D341Med (cell line): ENCODE measurements around the gene NHLH1.
"Not testable (repeated sequence)": the region's sequence is repeated elsewhere in the genome, so short reads cannot be mapped to it uniquely, and the experiment has no call there.

Experiments used
- DNase-seq: peaks from one replicate; pipeline ENCODE4 v3.0.0; 2012; ENCODE audit warnings: low spot score

Gene NHLH1

GRCh38 chr1:160384812-160385211 lies 17.9 kb downstream of the NHLH1 start:
- DNase-seq = not testable (repeated sequence)

DNA sequence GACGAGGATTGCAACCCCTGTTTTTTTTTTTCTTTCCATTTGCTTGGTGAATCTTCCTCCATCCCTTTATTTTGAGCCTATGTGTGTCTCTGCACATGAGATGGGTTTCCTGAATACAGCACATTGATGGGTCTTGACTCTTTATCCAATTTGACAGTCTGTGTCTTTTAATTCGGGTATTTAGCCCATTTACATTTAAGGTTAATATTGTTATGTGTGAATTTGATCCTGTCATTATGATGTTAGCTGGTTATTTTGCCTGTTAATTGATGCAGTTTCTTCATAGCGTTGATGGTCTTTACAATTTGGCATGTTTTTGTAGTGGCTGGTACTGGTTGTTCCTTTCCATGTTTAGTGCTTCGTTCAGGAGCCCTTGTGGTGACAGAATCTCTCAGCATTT lies 21.5 kb downstream of the NHLH1 start:
- DNase-seq = not testable (repeated sequence)

DNA sequence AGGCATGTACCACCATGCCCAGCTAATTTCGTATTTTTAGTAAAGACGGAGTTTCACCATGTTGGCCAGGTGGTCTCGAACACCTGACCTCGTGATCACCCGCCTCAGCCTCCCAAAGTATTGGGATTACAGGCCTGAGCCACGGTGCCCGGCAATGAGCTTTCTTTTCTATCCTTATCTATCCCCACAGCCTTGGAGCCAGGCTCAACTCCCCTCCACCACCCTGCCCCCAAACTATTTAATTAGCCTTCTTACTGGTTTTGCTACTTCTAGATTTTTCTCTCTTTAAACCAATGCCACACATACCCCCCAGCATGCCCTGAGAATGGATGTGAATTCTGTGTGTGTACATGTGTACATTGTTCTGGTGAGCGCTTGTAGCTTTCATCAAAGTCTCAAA lies 27.8 kb downstream of the NHLH1 start:
- no peak for DNase-seq

GRCh38 chr1:160397651-160398050 lies 30.8 kb downstream of the NHLH1 start:
- no peak for DNase-seq

DNA sequence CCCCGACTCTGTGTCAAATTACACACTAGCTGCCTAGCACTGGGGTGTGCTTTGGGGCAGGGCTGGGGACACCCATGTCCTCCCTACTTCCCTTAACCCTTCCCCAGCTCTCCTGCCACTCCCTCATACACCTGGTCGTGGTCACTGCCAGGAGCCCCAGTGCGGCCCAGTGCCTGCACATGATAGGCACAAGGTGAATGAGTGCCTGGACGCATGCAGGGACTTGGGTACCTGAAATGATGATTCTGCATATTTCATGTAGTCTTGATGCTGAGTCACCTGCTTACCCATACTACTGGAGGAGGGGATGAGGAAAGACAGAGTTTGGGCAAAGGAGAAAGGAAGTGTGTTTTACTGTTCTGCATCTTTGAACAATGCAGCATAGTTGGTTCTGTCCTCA lies 32.0 kb downstream of the NHLH1 start:
- DNase-seq = no peak

- peak; percentile 73 for DNase-seq
These were observed 32.8 kb downstream of the NHLH1 start for GRCh38 chr1:160399544-160400222.

DNA sequence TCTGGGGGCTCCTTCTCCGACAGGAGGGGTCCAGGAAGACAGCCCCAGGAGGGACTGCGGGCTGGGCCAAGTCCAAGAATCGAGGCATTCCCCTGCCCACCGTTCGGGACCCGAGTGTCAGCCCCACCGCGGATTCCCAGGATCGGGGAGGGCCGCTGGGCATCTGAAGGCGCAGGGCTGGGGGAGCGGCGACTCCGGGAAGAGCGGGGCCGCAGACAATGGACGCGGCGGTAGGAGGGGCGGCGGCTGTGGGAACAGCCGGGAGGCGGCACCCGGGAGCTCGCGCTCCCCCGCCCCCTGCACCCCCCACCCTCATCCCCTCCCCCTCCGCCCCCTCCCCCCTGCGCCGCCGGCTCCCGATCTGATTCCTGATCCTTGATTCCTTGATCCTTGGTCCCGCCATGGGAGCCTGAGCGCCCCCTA lies 33.4 kb downstream of the NHLH1 start, which contains the start of gene VANGL2:
Gene VANGL2, plus strand, starts transcription at position 342 of the 423 bp plus-strand sequence. CDS start 15,274 bp downstream, outside the sequence.
- DNase-seq = peak; percentile 98

DNA sequence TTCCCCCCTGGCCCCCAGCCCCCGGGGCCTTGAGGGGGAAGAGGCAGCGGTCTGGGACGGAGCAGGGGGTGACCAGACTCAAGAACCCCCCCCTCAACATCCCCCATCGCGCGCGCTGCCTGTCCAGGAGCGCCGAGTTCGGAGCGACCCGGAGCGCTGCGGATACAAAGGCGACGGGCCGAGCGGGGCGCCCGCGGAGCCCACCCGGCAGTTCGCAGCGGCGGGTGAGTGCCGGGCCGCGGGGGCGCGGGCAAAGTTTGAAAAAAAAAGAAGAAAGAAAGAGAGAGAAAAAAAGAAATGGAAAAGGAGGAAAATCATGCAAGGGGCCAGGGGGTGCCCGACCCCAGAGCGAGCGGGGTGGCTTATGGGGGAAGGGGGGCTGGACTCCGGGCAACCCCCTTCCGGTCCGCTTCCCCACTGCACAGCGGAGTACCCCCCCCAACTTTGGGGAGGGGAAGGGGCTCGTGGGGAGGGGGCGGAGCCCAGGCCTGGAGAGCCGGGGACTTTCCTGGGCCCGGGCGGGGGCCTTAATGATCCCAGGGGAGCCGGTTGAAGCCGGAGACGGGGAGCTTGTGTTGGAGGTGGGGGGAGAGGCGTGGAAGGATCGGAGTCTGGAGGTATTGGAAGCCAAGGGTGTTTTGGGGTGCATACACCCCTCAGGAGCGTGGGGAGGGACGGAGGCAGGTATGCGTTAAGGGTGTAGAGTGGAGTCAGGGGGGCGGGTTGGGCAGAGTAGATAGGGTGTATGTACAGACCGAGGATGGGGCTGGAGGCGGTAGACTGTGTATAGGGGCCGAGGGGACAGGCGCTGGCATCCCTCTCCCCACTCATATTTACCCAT lies 34.0 kb downstream of the NHLH1 start:
- DNase-seq = peak; percentile 81

DNA sequence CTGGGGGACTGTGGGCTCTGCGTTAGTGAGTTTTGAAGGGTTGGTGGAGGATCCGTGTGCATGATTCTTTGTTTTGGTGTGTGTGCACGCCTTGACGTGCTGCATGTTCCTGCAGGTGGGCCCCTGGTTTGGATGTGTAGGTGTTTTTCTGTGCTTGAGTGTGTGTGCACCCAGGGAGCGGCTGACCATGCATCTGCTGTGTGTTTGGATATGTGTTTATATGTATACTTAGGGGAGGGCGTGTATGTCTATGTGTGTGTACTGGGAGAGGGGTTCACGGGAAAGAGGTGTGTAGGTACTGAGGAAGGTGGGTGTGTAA lies 34.6 kb downstream of the NHLH1 start:
- peak; percentile 55 for DNase-seq

GRCh38 chr1:160402001-160402795 lies 35.3 kb downstream of the NHLH1 start:
- DNase-seq = no peak

GRCh38 chr1:160403244-160403643 lies 36.4 kb downstream of the NHLH1 start:
- no peak for DNase-seq

DNA sequence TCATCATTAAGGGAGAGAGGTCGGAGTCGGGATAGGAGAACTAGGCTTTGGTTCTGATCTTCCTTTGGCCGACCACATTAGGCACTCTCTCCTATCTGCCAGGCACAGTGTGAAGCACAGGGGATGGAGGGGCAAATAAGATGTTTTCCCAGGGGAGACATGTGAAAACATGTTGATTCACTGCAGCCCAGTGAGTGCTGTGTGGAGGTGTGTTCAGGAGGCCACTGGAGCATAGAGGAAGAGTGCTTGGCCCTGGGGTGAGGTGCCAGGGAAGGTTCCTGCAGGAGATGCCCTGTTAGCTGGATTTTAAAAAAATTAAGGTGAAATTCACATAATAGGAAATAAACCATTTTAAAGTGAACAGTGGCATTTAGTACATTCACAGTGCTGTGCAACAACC lies 37.2 kb downstream of the NHLH1 start:
- DNase-seq = no peak

DNA sequence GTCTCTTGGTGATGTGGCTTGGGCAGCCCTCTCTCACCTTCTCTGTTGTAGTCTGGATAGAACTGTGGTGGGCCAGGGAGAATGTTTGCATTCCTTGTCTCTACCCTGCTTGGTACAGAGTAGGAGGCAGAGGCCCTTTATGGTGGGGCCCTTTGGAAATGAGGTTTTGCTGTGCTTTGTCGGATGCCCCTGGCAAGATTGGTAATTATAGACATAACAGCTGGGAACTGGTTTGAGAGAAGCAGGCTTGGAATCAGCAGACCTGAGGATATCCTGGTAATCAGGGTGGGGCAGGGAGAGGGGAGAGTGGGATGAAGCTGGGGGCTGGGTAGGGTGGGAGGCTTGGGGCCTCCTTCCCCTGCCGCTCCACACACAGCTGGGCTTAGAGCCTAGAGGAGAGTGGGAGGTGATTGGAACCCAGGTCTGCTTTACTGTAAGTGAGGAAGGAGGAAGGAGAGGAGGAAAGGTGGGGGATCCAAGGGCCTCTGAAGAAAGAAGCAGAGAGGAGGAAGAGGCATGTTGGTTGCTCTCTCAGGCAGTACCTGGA lies 38.5 kb downstream of the NHLH1 start:
- no peak for DNase-seq

DNA sequence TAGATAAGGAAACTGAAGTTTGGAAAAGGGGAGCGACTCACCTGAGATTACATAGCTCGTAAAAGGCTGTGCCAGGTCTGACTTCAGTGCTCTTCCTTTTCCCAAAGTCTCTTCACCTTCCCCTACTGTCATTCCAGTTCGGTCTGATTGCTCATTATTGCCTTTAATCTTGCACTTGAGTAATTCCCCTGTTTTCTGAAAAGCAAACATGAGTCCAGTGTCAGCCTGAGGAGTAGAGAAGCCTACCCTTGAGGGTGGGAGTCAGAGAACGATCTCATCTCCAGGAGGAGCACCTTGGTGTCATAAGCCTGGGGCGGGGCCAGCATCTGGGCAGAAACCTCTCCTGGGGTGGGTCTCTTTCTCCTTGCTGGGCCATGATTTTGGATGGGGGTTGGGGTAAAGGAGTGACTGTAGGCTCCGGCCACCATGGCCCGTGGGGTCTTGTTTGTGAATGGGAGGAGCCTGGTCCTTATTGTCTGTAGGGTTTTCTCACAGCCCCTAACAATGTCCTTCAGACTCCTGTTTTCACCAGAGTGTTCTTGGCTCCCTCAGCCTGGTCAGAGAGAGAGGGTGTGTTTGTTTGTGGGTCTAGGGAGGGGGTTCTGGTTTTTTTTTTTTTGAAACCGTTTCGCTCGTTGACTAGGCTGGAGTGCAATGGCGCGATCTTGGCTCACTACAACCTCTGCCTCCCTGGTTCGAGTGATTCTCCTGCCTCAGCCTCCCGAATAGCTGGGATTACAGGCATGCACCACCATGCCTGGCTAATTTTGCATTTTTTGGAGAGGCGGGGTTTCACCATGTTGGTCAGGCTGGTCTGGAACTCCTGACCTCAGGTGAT lies 39.5 kb downstream of the NHLH1 start:
- DNase-seq = peak; percentile 30

DNA sequence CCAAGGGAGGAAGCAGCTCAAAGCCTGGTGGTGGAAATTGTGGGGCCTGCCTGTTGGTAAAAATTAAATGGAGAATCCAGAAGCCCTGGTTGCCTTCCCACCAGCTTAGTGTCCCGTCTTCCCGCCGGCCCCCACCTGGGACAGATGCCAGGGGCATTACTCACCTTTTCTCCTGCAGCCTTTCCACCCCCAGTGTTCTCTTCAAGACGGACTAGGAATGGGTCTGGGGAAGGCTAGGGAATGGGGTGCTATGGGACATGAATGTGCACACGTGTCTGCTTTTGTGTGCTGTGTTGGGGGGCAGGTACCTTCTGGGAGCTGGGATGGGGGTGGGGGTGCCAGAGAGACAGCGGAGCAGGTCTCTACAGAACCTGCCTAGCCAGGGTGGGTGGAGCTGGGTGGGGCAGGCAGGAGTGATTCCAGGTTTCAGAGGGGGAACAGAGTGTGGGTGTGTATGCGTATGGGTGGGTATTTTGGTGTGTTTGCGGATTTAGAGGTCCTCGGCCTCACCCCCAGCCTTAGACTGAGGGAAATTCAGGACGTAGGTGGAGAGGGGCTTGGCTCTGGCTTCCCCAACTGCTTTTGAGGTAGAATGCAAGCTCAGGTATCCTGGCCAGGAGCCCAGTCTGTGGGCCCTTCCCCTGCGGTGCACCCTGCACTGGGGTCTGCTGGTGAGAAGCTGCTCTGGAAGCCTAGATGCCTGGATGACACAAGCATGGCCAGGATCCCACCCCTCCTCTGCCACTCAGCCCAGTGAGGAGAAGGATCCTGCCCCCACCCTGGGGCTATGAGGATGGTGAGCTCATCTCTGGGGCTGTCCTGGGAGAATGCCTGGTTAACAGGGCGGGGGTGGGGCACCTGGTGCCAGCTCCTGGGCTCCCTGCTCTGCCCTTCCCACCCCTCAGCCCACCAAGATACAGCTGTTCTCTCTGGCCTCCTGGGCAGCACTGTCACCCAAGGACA lies 41.2 kb downstream of the NHLH1 start:
- DNase-seq = peak; percentile 29

DNA sequence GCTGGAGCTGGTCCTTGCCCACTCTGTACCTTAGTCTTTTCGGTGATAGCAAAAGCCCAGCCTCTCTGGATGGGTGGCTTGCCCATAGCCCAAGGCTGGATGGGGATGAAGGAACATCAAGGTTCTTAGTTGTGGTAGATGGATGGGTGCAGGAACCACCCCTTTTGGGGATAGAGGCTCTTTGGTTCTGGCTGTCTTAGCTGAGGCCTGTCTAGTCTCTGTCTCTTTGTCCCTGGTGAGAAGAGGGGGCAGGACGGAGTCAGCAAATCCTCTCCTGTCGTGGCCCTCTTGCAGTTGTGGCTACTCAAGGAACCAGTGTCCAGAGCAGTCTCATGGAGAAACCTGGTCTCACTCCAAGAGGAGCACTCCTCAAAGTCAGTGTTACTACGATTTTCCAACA lies 42.0 kb downstream of the NHLH1 start:
- DNase-seq = no peak

GRCh38 chr1:160409486-160409885 lies 42.6 kb downstream of the NHLH1 start:
- DNase-seq = no peak

DNA sequence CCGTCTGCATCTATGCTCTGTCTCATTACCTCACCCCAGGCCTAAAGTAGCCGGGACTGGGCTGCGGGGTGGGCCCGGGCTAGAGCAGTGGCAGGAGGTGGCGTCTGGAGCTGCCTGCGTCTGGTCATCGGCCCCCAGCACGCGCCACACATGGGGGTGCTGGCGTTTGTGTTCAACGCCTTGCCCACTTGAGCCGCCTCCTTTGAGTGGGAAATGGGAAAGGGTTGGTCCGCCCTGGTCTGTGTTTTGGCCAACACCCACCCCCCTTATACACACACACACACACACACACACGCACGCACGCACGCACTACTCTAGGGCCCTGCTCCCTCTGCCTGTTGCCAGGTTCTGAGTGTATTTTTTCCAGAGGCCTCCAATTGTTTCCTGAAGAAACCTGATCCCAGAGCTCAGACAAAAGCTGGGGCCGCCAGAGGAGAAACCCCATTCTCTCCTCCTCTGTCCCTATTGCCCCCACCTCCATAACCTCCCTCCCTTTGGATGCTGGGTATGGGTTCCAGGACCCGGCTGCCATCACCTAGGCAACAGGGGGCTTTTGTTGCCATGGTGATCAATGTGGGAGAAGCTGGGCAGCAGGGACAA lies 43.6 kb downstream of the NHLH1 start:
- DNase-seq = peak; percentile 35

DNA sequence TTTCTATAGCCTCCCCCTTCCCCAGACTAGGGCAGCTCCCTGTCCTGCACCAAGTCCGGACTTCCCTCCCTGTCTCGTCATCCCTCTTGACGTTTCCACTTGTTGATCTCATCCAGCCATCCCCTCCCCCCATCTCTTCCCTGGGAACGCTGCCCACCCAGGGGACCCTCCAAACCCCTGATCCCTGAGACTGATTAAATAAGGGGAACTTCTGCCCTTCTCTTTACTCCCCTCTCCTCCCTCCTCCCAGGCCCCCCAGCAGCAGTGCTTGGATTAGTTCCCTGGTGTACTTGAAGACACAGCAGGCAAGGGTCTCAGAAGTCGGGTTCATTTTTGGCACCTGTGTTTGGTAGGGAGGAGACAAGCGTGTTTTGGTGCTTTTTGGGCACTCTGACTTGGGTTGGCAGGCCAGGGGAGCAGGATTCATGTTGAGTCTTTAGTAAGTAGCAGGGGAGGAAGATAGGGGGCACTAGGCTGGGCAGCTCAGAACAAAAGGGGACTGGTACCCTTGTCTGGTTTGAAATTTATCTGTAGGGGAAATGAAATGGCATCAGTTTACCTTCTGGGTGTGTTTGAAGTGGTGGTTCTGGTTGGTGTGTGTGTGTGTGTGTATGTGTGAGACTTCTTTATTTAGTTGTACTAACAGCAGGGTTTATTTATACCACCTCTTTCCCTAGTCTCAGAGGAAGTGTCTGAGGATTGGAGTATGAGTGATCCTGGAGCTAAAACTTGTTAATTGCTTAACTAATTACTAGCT lies 44.6 kb downstream of the NHLH1 start:
- DNase-seq = no peak
